Retina (tissue), 1 donor: ENCODE measurements around the gene KRT14.
"Not testable (repeated sequence)": the region's sequence is repeated elsewhere in the genome, so short reads cannot be mapped to it uniquely, and the experiment has no call there.

Experiments
- DNase-seq: peaks from one replicate; pipeline ENCODE4 v3.0.0-alpha.2; 2016

Gene KRT14

DNA sequence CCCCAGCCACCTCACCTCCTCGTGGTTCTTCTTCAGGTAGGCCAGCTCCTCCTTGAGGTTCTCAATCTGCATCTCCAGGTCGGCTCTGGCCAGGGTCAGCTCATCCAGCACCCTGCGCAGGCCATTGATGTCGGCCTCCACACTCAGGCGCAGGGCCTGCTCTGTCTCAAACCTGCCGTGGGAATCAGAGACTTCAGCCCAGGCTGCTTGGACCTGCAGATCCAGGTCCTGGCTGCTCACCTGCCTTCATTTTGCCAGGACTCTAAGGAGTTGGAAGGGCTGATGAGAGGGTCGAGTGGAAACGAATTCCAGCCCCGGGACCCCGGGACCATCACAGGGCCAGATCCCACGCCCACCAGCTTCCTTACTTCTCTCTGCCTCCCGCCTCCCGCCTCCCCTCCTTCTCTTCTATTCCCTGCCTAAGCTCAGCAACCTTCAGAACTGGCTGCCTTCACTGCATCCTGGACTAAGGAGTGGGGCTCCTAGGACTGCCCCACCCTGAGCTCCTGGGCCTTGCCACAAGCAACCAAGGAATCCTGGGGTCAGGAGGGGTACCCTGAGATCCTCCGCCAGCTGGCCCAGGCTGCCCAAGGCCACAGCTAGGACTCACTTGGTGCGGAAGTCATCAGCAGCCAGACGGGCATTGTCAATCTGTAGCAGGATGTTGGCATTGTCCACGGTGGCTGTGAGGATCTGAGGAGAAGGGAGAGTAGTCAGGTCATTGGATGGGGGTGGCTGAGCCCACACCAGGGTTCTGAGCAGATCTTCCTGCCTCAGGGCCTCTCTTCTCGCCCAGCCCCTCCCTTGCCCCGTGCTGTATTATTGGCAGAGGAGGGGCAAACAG lies 35.9 kb upstream of the KRT14 start:
- DNase-seq: not testable (repeated sequence)

- no peak for DNase-seq
Observed at GRCh38 chr17:41621916-41622315, 35.2 kb upstream of the KRT14 start.

- not testable (repeated sequence) for DNase-seq
Observed at GRCh38 chr17:41621435-41621817, 34.7 kb upstream of the KRT14 start.

DNA sequence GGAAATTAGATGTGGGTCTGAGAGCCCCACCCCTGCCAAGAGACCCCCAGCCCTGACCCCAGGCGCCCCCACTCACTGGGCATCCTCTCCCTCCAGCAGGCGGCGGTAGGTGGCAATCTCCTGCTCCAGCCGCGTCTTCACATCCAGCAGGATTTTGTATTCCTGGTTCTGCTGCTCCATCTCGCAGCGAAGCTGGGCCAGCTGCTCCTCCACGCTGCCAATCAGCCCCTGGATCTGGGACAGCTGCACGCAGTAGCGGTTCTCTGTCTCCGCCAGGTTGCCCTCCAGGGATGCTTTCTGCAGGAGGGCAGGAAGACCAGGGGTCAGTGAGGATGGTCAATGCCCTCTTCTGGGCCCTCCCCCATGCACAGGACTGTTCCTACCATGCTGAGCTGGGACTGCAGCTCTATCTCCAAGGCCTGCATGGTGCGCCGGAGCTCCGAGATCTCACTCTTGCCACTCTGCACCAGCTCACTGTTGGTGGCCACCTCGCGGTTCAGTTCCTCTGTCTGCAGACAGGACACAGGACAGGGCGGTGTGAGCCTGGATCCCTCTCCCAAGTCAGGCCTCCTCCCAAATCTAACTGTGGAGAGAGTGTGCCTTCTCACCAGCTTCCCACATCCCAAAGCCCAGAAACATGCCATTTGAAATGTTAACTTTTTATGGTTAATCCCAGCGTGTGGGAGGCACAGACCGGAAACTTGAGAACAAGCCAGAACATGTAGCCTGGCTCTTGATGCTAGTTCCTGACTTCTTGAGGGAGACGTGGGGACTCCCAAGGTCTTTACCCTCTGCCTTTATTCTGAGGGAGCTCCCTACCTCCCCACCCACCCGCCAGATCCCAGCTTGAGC lies 34.1 kb upstream of the KRT14 start:
- DNase-seq: no peak

DNA sequence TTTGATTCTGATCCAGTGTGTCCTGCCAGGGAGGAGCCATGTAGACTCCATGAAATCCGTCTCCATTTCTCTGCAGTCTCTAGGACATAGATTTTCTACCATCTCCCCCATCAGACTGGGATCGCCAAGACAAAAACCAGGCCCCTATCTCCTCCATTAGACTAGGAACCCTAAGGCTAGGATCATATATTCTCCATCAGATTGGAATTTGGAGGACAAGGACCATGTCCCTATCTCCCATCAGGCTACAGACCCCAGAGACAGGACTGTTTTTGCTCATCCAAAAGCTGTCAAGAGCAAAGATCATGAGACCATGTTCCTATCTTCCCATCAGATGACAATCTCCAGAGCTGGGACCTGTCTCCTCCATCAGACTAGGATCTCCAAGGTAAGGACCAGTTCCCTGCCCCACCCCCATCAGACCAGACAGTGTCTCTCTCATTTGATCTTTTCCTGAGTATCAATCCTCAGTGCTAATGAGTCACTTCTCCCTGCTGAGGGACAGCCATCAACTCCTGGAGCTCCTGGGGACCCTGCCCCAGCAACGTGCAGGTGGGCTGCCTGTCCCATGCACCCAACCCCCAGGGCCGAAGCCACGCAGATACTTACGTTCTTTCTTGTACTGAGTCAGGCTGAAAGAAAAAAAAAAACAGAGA lies 33.4 kb upstream of the KRT14 start:
- not testable (repeated sequence) for DNase-seq

DNA sequence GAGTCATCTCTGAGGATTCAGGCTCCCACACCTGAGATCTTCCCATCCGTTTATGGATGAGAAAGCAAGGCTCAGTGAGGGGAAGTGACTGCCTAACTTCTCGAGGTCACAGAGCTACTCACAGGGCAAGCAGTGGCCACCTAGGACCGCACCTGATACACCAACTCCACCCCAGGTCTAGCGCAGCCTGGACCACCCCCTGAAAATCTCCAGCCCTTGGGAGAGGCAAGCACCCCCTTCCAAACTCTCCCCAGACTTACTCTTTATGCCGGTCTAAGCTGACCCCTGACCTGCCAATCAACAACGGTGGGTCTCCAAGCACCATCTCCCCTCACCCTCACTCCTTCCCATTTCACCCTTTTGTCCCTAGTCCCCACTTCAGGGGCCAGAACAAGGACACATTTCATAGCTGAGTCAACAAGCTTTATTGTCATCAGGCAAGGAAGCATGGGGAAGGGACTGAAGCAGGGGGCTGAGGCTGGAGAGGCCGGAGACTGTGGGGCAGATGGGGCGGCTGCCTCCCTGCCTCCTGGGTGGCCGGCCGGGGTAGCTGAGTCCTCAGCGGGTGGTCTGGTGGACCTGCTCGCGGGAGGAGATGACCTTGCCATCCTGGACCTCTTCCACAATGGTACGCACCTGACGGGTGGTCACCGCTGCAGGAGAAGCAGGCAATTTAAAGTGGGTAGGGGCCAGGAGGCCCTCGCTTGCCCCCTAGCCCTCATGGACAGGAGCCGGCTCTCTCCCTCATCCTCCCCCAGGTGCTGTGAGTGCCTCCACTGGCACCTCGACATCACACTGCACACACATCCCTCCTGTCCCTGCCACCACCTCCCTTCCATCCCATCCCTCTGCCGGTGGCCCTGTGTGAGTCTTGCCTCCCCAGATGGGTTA lies 32.6 kb upstream of the KRT14 start:
- DNase-seq: no peak

- no peak for DNase-seq
Observed at GRCh38 chr17:41618341-41619035, 31.8 kb upstream of the KRT14 start.

DNA sequence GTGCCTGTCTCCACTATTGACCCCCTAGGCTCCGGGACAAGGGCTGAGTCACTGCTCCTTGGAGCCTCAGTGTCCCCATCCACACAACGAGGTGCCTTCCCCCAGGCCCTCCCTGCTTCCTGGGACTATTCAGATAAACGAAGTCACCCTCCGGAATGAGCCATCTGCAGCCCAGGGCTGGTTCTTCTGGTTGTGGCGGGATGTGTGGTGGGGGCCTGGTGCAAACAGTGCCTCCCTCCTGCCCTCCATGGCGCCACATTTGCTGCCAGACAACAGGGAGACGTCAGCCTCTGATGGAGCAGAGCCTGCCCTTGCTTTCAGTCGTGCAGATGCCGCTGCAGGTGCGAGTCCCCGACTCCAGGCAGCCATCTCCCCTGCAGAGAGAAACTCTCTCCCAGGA lies 31.0 kb upstream of the KRT14 start:
- DNase-seq: no peak

- DNase-seq: no peak
Observed at GRCh38 chr17:41617136-41617535, 30.4 kb upstream of the KRT14 start.

GRCh38 chr17:41616486-41616885 lies 29.8 kb upstream of the KRT14 start:
- DNase-seq: not testable (repeated sequence)

- DNase-seq: no peak
Observed at GRCh38 chr17:41615454-41615853, 28.8 kb upstream of the KRT14 start.

DNA sequence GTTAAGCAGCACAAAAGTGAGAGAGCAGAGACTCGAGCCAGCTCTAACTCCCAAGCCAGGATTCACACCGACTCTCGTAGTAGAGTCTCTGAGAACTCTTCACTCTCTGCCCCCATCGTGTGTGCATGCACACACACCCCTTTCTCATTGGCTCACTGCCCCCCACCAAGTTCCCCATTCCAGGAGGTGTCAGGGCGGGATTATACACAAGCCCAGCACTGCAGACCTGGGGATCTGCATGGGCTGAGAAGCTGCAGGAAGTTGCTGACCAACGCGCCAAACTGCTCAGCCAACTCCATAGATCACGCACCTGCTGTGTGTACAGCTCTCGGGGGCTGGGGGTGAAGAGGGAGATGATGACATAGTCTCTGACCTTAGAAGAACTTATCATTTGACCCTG lies 28.1 kb upstream of the KRT14 start:
- not testable (repeated sequence) for DNase-seq

DNA sequence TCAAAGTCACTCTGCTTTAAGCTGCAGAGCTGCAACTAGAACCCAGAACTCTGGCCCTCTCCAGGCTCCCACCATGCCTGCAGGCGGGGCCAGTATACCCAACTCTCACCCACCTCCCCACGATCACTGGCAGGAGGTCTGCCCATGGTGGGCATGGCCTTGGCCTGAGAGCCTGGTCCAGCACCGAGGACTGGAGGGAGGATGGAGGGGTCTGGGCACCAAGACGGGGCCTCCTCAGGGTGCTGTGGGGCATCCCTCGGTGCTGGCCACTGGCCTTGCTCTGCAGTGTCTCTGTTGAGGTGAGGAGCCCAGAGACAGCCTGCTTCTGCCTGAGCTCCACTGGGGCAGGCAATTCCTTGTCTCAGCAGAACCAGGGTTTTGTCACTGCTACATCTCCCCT lies 27.4 kb upstream of the KRT14 start:
- no peak for DNase-seq

- no peak for DNase-seq
Observed at GRCh38 chr17:41613277-41614082, 26.8 kb upstream of the KRT14 start.

GRCh38 chr17:41612376-41613160 lies 25.9 kb upstream of the KRT14 start, which contains the start of gene KRT16:
TSS of gene KRT16 (minus strand) at chr17:41612767. CDS start at chr17:41612688, 79 bp downstream.
- not testable (repeated sequence) for DNase-seq

DNA sequence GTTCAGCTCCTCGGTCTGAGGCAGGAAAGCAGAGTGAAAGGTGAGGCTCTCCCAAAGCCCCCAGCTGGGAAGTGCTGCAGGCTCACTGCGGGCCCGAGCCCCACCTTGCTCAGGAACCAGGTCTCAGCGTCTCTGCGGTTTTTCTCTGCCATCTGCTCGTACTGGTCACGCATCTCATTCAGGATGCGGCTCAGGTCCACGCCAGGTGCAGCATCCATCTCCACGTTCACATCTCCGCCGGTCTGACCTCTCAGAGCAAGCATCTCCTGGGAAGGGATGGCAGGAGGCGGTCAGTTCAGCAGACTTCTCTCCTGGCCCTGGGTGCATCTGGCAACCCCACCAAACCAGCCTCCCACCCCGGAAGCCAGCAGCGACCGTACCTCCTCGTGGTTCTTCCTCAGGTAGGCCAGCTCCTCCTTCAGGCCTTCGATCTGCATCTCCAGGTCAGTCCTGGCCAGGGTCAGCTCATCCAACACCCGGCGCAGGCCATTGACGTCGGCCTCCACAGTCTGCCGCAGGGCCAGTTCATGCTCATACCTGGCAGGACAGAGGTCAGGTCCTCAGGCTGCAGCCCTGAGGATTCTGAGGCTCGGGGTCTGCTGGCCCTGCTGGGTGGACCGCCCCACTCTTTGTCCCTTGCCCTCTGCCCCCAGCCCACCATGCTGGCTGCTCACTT lies 24.4 kb upstream of the KRT14 start:
- DNase-seq: no peak

- DNase-seq: peak; percentile 66
Observed at GRCh38 chr17:41610061-41610517, 23.4 kb upstream of the KRT14 start.

GRCh38 chr17:41606930-41607329 lies 20.2 kb upstream of the KRT14 start:
- not testable (repeated sequence) for DNase-seq

DNA sequence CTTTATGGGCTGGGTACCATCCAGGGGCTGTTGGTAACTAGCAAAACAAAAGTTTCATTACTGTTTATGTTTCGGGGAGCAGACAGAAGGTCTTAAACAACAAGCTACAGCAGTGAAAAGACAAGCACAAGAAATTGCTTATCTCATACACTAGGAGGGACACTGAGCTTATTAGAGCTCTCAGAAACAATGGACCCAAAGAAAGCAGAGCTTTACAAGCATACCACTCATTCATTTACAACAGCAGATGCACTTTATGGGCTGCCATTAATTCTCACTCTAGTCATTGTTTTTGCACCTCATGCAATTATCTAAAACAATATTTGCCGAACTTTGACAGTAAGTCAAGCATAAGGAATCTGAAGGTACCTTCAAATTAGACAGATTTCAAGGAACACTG lies 15.8 kb upstream of the KRT14 start:
- DNase-seq: no peak
